Hepatocyte (in vitro differentiated cells): Measurements from ENCODE around the gene FAM193B. TPM values are rescaled to one million over a fixed set of nuclear protein-coding genes. Genes with fewer than 3 reads are reported as not detected.

Experiments
- DNase-seq: peaks from one replicate; pipeline ENCODE4 v3.0.0-alpha.2; 2016; ENCODE audit warnings: low spot score
- H2AFZ ChIP-seq: fragments of 200-600 bp; sonication (generic); 2 replicates; pipeline ENCODE4 v1.6.0; 2016; ENCODE audit warnings: antibody characterized with exemption, mild to moderate bottlenecking
- H3K27ac ChIP-seq: fragments of 200-600 bp; sonication (generic); 2 replicates; pipeline ENCODE4 v1.5.1; 2016; ENCODE audit warnings: mild to moderate bottlenecking
- H3K27me3 ChIP-seq: fragments of 200-600 bp; sonication (generic); 2 replicates; pipeline ENCODE4 v1.6.1; 2016
- H3K36me3 ChIP-seq: fragments of 200-600 bp; sonication (generic); replicated peaks from 2 replicates; pipeline ENCODE4 v1.5.1; 2016; ENCODE audit warnings: low read depth; ENCODE audit not compliant: insufficient read depth
- H3K4me1 ChIP-seq: fragments of 200-600 bp; sonication (generic); 2 replicates; pipeline ENCODE4 v1.5.1; 2016; ENCODE audit warnings: mild to moderate bottlenecking, moderate library complexity; ENCODE audit not compliant: insufficient read depth
- H3K4me2 ChIP-seq: fragments of 200-600 bp; sonication (generic); 2 replicates; pipeline ENCODE4 v1.6.0; 2016
- H3K4me3 ChIP-seq: fragments of 200-600 bp; sonication (generic); 2 replicates; pipeline ENCODE4 v1.5.1; 2016; ENCODE audit warnings: mild to moderate bottlenecking
- H3K79me2 ChIP-seq: fragments of 200-600 bp; sonication (generic); 2 replicates; pipeline ENCODE4 v1.6.0; 2017; ENCODE audit warnings: mild to moderate bottlenecking
- H3K9me2 ChIP-seq: fragments of 200-600 bp; sonication (generic); replicated peaks from 2 replicates; pipeline ENCODE4 v1.6.0; 2017; ENCODE audit warnings: mild to moderate bottlenecking; ENCODE audit not compliant: insufficient read depth
- H3K9me3 ChIP-seq: fragments of 200-600 bp; sonication (generic); 2 replicates; pipeline ENCODE4 v1.5.1; 2016; ENCODE audit warnings: low read depth, mild to moderate bottlenecking
- H4K20me1 ChIP-seq: fragments of 200-600 bp; sonication (generic); 2 replicates; pipeline ENCODE4 v1.6.0; 2016; ENCODE audit warnings: mild to moderate bottlenecking; ENCODE audit not compliant: insufficient read depth, poor library complexity, severe bottlenecking
- EZH2 ChIP-seq: fragments of 200-600 bp; sonication (generic); IDR thresholded peaks from 2 replicates; pipeline ENCODE4 v1.6.1; 2016; ENCODE audit warnings: antibody characterized with exemption, mild to moderate bottlenecking, borderline replicate concordance
- EZH2phosphoT487 ChIP-seq: fragments of 200-600 bp; sonication (generic); IDR thresholded peaks from one replicate; pipeline ENCODE4 v1.6.1; 2018; ENCODE audit warnings: antibody characterized with exemption, mild to moderate bottlenecking, low read depth, moderate library complexity; ENCODE audit not compliant: unreplicated experiment, severe bottlenecking
- WGBS: methylation state at CpG from one replicate; pipeline ENCODE4 v1.1.6; 2016; ENCODE audit warnings: low lambda C conversion rate; ENCODE audit errors: missing lambda C conversion rate; 5-methylcytosine and 5-hydroxymethylcytosine counted together
- polyA plus RNA-seq: library from polyadenylated mRNA; unstranded; fragments of >200 nt; fragmentation: Nextera tagmentation; extraction: Ambion mirVana; gene quantifications from 2 replicates; pipeline ENCODE4 v1.2.1, GENCODE V29; 2016
- total RNA-seq: library from RNA; depleted of rRNA; stranded (reverse); fragments of >200 nt; gene quantifications from 2 replicates; pipeline ENCODE4 v1.2.3, GENCODE V29; 2014
- TF ChIP-seq, protein P1 (sequence below): fragments of 200-600 bp; sonication (generic); IDR thresholded peaks from 2 replicates; pipeline ENCODE4 v1.5.1; 2016; ENCODE audit warnings: antibody characterized with exemption, mild to moderate bottlenecking; ENCODE audit not compliant: poor library complexity

FAM193B gene
- total and polyA plus RNA-seq, 2 experiments from 2014 or later: 67.6 to 76.1 TPM

DNA sequence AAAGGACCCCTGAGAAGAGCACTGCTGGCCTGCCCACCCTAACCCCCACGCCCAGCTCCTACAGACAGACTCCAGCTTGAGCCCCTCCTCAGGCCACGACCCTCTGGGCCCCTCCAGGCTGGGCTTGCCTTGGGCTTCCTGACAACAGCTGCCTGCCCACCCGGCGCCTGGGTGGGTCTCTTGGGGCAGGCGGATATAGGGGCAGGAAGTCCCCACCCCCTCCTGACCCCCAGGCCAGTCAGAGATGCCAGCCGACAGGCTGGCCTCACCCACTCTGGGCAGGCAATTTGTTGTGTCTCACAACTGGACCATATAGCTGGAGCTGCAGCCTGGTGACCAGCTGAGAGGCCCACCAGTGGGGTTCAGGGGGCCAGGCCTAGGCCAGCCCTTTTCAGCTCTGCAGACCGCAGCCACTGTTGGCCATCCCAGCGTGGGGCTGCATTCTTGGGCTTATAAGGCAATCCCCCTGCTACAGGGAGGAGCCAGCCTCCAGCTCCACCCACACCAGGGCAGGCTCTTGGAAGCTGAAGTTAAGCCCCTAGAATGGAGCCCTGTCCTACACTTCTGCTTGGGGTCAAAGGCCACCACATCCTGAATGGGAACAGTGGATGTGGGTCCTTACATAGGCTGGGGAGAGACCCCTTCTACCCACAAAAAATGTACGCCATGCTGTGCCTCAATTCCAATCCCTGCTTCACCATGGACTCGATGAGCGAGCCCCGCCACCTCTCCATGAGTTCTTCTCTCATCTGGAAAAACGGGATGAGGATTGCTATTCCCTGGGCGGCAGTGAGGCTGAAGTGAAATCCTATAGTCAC lies 58.9 kb downstream of the FAM193B start:
- Histone ChIP-seq H3K9me3 (no peaks in the 10 kb centered on the region), H3K27me3 (no peaks in the 10 kb centered on the region), H3K27ac (peak overlapping the region; percentile 97), H4K20me1 (peaks cover 8% of the 10 kb centered on the region), H3K4me2 (peak overlapping the region; percentile 93), H2AFZ (no peak overlapping the region), H3K9me2 (no peaks in the 10 kb centered on the region), H3K4me1 (peaks cover 37% of the 10 kb centered on the region), H3K4me3 (no peak overlapping the region), H3K36me3 (no peaks in the 10 kb centered on the region), H3K79me2 (peaks cover 20% of the 10 kb centered on the region)
- DNase-seq: peak; percentile 77
- TF ChIP-seq, protein P1, sequence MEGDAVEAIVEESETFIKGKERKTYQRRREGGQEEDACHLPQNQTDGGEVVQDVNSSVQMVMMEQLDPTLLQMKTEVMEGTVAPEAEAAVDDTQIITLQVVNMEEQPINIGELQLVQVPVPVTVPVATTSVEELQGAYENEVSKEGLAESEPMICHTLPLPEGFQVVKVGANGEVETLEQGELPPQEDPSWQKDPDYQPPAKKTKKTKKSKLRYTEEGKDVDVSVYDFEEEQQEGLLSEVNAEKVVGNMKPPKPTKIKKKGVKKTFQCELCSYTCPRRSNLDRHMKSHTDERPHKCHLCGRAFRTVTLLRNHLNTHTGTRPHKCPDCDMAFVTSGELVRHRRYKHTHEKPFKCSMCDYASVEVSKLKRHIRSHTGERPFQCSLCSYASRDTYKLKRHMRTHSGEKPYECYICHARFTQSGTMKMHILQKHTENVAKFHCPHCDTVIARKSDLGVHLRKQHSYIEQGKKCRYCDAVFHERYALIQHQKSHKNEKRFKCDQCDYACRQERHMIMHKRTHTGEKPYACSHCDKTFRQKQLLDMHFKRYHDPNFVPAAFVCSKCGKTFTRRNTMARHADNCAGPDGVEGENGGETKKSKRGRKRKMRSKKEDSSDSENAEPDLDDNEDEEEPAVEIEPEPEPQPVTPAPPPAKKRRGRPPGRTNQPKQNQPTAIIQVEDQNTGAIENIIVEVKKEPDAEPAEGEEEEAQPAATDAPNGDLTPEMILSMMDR: no peak
- TF ChIP-seq EZH2 (no peak), EZH2phosphoT487 (no peak)
- 64% methylated on average over 13 of the region's 14 CpGs for WGBS

DNA sequence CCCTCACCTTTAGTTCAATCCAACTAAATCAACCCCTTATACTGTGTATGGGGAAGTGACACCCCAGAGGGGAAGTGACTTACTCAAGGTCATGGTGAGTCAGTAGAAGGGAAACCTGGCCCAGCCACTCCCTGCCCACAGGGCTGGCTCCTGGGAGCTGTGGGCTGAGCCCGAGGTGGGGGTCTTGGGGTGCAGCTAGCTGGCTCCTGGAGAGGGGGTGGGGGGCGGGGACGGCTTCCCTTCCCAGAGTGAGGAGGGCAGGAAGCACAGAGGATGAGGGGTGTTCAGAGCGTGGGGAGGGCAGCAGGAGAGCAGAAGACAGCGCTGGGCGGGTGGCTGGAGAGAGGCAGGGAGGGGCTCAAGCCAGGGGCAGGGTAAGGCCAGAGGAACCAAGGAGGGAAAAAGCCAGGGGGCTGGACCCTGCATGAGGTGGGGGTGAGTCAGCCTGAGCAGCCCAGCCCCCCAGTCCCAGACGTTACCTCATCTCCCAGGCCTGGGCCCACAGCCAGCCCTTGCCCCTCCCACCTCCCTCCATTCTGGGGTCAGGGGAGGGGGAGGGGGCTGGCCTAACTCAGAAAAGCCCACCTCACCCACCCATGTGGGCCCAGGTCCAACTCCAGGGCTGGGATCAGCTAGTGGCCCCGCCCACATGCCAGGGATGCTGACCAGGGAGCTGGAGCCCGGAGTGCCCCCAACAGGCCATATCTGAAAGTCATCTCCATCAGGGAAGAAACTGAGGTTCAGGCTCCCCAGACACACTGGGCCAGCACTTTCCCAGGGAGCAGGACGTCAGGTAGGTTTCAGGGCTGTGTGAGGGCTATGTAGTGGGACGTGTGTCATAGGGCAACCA lies 59.8 kb downstream of the FAM193B start:
- DNase-seq: peak; percentile 84

DNA sequence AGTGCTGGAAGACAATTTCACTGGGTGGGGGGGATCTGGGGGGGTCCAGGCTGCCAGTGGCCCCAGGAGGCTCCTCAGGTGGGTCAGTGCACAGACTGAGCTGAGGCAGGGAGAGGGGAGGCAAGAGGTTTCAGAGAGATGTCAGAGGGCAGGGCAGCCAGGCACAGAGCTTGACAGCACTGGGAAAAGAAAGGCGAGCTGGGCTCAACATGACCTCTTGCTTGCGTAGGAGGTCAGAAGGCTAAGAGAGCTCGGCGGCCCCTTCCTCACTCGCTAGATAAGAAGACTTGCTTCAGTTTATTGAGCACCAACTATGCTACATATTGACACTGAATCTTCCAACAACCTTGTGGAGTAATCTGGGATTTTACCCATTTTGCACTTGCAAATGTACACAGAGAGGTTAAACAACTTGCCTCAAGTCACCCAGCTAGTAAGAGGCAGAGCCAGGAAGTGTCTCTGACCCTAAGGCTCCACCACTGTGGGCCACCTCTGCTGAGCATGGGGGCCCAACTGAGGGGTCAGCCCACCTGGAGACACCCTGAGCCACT lies 60.5 kb downstream of the FAM193B start:
- peaks cover 37% of the 10 kb centered on the region for H3K4me1 ChIP-seq

More for the DNA sequence above, 59.8 kb downstream of the FAM193B start:
- Histone ChIP-seq H2AFZ (no peak overlapping the region), H3K79me2 (peaks cover 20% of the 10 kb centered on the region), H3K4me3 (no peak overlapping the region), H3K27me3 (no peaks in the 10 kb centered on the region), H3K9me2 (no peaks in the 10 kb centered on the region), H3K9me3 (no peaks in the 10 kb centered on the region), H4K20me1 (peaks cover 8% of the 10 kb centered on the region), H3K27ac (peak overlapping the region; percentile 97), H3K36me3 (no peaks in the 10 kb centered on the region), H3K4me1 (peaks cover 37% of the 10 kb centered on the region), H3K4me2 (peak overlapping the region; percentile 93)
- WGBS: 68% methylated on average over 6 of the region's 11 CpGs
- TF ChIP-seq, protein P1: peak; percentile 31
- no peak for TF ChIP-seq EZH2phosphoT487

More for the DNA sequence above, 60.5 kb downstream of the FAM193B start:
- no peak for DNase-seq
- Histone ChIP-seq H3K9me3 (no peaks in the 10 kb centered on the region), H2AFZ (no peak overlapping the region), H3K4me2 (peak overlapping the region; percentile 61), H3K27ac (peak overlapping the region; percentile 97), H3K36me3 (no peaks in the 10 kb centered on the region), H3K79me2 (peaks cover 20% of the 10 kb centered on the region), H3K27me3 (no peaks in the 10 kb centered on the region), H4K20me1 (peaks cover 8% of the 10 kb centered on the region), H3K9me2 (no peaks in the 10 kb centered on the region), H3K4me3 (no peak overlapping the region)
- 79% methylated on average over 5 of the region's 5 CpGs for WGBS
- no peak for TF ChIP-seq EZH2
- TF ChIP-seq, protein P1: no peak
- no peak for TF ChIP-seq EZH2phosphoT487
